Choroid plexus epithelial cell (primary cell): ENCODE measurements around the gene EVI2A.
"Not testable (repeated sequence)": the region's sequence is repeated elsewhere in the genome, so short reads cannot be mapped to it uniquely, and the experiment has no call there.

Experiments used
- DNase-seq: peaks from one replicate; pipeline ENCODE4 v3.0.0-alpha.2; 2010; ENCODE audit warnings: low read depth
- H3K4me3 ChIP-seq: 2 replicates; pipeline ENCODE4 v1.5.1; 2011; ENCODE audit warnings: low read depth, mild to moderate bottlenecking, control low read depth, low read length, moderate library complexity
- CTCF ChIP-seq: conservative IDR thresholded peaks from 2 replicates; pipeline ENCODE4 v1.5.1; 2011; ENCODE audit warnings: low read depth, mild to moderate bottlenecking, control low read depth, inconsistent platforms, low read length, moderate library complexity

EVI2A gene

GRCh38 chr17:31293581-31293980 lies 27.8 kb downstream of the EVI2A start:
- DNase-seq, result no peak
- H3K4me3 ChIP-seq, result no peak overlapping the region
- no peak for TF ChIP-seq CTCF

- H3K4me3 ChIP-seq, result no peak overlapping the region
- DNase-seq, result peak; percentile 53
- no peak for TF ChIP-seq CTCF
Observed at GRCh38 chr17:31291820-31292219, 29.6 kb downstream of the EVI2A start.

- DNase-seq, result no peak
- no peak for TF ChIP-seq CTCF
- H3K4me3 ChIP-seq, result no peak overlapping the region
Observed at GRCh38 chr17:31289790-31290189, 31.6 kb downstream of the EVI2A start.

- not testable (repeated sequence) for H3K4me3 ChIP-seq, DNase-seq
Observed at GRCh38 chr17:31287932-31288331, 33.5 kb downstream of the EVI2A start.

- no peak for TF ChIP-seq CTCF
- no peak overlapping the region for H3K4me3 ChIP-seq
- DNase-seq, result no peak
Observed at GRCh38 chr17:31286587-31286986, 34.8 kb downstream of the EVI2A start.

- H3K4me3 ChIP-seq, result no peak overlapping the region
- DNase-seq, result no peak
- no peak for TF ChIP-seq CTCF
Observed at GRCh38 chr17:31283841-31284240, 37.6 kb downstream of the EVI2A start.

- no peak for DNase-seq
- H3K4me3 ChIP-seq, result no peak overlapping the region
- TF ChIP-seq CTCF, result no peak
Observed at GRCh38 chr17:31281061-31281460, 40.4 kb downstream of the EVI2A start.

- no peak for TF ChIP-seq CTCF
- DNase-seq, result no peak
- no peak overlapping the region for H3K4me3 ChIP-seq
Observed at GRCh38 chr17:31279401-31279800, 42.0 kb downstream of the EVI2A start.
